HL-60/S4 treated with phorbol 12-myristate 13-acetate at 8.2 ng/mL for 4 days and 3 days (cell line): Measurements from ENCODE around the gene SETD1B.
"Not testable (repeated sequence)": the region's sequence is repeated elsewhere in the genome, so short reads cannot be mapped to it uniquely, and the experiment has no call there.

Experiments used
- in situ Hi-C: fragments of 300-500 bp; cut with MboI; formaldehyde crosslinking; loops from 2 replicates; pipeline ENCODE4 v1.15.0; 2022; ENCODE audit warnings: low sequenced_read_pairs

Gene SETD1B

DNA sequence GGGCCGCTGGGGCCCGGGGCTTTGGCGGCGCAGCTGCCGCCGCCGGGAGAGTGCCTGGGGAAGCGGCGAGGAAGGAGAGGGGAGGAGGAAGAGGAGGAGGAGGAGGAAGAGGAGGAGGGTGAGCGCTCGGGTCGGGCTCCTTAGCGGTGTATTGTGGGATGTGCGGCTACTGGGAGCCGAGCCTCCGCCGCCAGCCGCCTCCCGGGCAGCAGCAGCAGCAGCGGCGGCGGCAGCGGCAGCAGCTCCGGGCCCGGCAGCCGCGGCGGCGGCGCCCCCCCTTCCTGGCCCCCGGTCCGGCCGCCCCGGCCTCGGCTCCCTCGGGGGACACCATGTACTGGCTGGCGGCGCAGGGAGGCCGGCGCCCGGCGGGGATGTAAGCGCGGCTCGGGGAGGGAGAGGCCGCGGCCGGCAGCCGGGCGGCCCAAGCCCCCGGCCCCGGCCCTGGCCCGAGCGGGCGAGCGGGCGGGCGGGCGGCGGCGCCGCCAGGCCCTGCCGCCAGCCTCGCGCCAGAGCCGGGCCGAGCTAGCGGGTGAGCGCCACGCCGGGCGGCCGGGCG is at the start of gene SETD1B:
Gene SETD1B, plus strand, starts transcription at position 149 of the 556 bp plus-strand sequence. CDS start 729 bp downstream, outside the sequence.
- in situ Hi-C loops = no loop called here

DNA sequence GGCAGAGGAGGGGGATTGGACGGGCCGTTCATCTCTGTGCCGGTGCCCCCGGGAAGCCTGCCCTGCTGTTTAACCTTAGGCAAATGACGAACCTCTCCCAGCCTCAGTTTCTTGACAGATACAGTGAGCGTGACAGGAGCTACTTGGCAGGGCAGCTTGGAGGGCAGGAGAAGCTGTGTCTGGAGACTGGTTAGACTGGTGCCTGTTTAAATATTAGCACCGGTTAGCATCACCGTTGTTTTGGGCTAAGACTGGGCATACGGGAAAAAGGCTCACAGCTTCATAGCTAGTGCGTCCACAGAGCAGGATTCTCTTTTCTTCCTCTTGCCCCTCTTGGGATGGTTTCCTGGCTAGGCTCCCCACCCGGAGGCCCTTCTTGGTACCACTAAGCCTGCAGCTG is 49.0 kb upstream of the SETD1B start:
- in situ Hi-C loops = no loop called here

DNA sequence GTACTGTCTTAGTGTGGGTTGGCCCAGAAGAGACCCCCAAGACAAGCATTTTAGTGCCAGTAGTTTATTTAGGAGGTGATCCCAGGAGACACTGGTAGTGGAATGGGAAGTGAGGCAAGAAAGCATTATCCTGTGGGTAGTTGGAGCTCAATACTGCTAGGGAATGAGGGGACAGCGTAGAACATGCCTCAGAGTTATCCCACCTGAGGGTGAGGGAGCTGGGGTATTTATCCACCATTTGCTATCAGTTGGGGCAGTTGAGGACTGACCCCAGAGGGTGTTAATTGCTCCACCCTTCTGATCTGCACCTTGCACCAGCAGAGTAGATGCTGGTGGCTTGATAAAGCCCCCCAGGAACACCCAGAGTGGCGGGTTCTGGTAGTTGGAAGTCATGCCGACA is 48.2 kb upstream of the SETD1B start:
- in situ Hi-C loops = no loop called here

DNA sequence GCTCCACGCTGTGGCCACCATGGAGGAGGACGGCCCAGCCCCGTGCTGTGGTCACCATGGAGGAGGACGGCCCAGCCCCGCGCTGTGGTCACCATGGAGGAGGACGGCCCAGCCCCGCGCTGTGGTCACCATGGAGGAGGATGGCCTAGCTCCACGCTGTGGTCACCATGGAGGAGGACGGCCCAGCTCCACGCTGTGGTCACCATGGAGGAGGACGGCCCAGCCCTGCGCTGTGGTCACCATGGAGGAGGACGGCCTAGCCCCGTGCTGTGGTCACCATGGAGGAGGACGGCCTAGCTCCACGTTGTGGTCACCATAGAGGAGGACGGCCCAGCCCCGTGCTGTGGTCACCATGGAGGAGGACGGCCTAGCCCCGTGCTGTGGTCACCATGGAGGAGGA is 45.3 kb upstream of the SETD1B start:
- in situ Hi-C loops = not testable (repeated sequence)

DNA sequence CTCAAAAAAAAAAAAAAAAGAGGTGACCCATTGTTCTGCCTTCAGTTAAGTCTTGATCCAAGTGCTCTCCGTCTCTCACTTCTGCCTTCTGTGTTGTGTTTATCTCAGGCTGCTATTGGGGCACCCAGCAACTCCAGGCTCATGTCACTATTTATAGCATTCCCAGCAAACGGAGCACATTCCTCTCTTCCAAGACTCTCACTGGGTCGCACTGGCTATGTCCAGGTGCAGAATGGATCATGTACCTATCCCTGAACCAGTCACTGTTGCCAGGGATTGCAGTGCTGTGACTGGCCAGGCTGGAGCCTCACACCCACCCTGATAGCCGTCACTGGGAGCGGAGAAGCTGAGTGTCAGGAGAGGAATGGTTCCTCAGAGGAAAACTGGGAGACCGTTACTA is 41.5 kb upstream of the SETD1B start:
- in situ Hi-C loops = no loop called here

DNA sequence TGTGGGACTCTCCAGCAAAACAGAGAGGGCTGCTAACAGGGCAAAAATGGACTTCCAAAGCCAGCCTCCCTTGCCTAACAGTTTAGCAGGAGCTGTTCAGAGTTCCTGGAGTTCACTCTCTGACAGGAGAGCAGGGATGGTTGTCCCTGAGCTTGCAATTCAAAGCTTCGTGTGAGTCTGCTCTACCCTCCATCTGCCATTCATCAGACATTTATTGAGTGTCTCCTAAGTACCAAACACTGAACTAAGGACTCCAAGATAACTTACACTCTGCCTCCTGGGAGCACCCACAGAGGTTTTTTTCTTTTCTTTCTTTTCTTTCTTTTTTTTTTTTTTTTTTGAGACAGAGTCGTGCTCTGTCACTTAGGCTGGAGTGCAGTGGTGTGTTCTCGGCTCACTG is 39.0 kb upstream of the SETD1B start:
- in situ Hi-C loops = loop anchor here (5.0 kb wide), 1 partner anchor 73 kb away; no protein-coding TSS in a partner anchor

DNA sequence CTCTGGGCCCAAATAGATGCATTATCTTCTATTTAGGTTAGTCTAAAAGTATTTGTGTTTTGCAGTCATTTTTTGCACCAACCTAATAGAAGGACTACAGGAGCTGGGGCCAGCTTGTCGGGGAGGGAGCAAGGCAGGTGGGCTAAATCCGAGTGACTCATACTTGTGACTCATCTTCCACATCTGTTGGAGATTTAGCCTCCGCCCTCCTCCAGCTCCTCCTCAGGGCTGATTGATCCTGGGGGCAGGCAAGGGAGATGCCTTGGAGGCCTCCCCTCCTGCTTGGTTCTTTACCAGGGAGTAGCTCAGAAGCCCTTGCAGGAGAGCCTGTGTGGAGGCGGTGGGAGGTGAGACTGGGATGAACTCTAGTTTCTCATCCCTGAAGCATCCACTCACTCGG is 38.2 kb upstream of the SETD1B start:
- in situ Hi-C loops = loop anchor here (5.0 kb wide), 1 partner anchor 73 kb away; no protein-coding TSS in a partner anchor

DNA sequence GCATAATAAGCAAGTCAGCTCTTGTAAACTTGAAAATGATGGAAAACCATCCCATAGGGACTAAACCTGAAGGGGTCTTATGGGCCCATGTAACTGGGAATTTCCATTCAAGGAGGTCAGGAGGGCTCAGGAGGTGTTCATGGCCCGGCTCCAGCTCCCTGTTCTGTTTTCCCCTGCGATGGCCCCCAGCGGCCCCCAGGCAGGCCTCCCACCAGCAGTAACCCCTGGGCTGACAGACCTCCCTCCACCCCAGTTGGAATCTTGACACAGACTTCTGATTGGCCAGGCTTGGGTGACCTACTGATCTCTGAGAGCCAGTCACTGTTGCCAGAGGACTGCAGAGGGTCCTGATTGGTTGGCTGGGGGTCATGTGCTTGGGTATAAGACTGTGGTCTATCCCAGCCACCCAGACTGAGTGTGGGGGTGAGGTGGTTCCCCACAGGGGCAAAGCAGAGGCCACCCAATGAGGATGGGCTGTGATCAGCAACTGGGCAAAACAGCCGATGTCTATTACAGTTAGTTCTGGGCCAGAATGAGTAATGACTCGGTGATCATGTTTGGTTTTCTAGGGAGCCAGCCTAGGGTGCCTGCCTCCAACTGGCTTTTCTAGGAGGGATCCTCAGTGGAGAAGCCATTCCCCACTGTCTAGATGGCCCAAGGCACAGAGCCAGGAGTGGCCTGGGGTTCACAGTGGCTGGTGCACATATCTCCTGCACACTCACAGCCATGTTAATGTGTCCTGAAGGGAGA is 37.3 kb upstream of the SETD1B start:
- in situ Hi-C loops = loop anchor here (5.0 kb wide), 1 partner anchor 74 kb away; no protein-coding TSS in a partner anchor

DNA sequence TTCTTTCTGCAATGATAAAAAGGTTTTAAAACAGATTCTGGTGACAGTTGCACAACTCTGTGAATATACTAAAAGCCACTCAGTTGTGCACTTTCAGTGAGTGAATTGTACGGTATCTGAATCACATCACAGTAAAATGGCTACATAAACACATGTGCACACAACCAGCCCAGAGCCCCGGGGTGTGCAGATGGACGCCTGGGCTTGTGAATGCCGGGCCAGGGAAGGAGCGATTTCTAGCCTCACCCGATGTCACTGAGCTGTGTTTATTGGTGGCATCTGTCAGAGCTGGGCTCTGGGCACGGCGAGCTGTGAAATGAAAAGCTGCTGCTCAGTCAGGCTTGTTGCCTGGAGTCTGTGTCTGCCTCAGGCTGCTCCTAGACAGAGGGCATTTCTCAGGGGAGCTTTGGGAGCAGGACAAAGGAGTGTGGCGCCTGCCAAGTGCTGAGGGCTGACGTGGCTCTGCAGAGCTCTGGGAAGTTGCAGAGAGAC is 36.2 kb upstream of the SETD1B start:
- in situ Hi-C loops = loop anchor here (5.0 kb wide), 1 partner anchor 75 kb away; no protein-coding TSS in a partner anchor

DNA sequence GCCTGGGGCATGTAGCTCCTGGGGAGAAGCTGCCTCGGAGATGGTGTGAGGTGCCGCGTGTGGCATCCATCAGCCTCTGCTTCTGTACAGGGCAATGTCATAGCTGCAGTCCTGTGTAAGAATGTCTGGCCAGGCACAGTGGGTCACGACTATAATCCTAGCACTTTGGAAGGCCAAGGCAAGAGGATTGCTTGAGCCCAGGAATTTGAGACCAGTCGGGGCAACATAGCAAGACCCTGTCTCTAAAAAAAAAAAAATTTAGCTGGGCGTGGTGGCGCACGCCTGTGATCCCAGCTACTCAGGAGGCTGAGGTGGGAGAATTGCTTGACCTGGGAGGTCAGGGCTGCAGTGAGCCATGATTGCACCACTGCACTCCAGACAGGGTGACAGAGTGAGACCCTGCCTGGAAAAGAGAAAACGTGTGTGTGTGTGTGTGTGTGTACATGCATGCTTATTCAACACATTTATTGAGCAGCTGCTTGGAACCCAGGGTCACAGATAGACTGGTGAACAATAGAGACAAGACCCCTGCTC is 34.4 kb upstream of the SETD1B start:
- in situ Hi-C loops = loop anchor here (5.0 kb wide), 1 partner anchor 77 kb away; no protein-coding TSS in a partner anchor

DNA sequence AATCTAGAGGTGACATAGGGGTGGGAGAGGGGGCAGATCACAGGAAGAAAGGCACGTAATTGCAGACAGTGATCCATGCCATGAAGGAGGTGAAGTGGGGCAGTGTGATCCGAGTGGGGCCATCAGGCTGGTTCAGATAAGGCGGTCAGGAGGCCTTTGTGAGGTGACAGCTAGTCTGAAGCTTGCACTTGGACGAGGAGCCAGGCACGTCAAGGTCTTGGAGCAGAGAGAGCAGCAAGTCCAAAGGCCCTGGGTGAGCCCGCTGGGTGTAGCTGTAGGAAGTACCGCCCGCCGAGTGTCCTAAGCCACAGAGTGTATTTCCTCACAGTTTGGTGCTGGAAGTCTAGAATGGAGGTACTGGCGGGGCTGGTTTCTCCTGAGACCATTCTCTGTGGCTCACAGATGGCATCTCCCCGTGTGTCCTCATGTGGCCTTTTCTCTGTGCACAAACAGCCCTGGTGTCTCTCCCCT is 33.9 kb upstream of the SETD1B start:
- in situ Hi-C loops = loop anchor here (5.0 kb wide), 1 partner anchor 78 kb away; no protein-coding TSS in a partner anchor

DNA sequence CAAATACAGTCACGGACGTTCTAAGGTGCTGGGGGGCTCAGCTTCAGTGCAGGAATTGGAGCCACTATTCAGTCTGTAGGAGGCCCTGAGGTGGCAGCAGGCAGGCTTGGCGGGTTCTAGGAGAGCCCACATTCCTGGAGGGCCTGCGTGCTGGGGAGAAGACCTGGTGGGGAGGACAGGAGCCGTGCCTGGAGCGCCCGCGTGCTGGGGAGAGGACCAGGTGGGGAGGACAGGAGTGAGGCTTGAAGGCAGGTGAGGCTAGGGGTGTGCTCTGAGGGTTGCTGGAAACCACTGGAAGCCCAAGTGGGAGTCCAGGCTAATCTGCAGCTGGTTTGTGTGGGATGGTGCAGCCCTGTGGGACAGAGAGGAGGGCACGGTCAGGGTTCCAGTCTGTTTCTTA is 33.4 kb upstream of the SETD1B start:
- in situ Hi-C loops = no loop called here

DNA sequence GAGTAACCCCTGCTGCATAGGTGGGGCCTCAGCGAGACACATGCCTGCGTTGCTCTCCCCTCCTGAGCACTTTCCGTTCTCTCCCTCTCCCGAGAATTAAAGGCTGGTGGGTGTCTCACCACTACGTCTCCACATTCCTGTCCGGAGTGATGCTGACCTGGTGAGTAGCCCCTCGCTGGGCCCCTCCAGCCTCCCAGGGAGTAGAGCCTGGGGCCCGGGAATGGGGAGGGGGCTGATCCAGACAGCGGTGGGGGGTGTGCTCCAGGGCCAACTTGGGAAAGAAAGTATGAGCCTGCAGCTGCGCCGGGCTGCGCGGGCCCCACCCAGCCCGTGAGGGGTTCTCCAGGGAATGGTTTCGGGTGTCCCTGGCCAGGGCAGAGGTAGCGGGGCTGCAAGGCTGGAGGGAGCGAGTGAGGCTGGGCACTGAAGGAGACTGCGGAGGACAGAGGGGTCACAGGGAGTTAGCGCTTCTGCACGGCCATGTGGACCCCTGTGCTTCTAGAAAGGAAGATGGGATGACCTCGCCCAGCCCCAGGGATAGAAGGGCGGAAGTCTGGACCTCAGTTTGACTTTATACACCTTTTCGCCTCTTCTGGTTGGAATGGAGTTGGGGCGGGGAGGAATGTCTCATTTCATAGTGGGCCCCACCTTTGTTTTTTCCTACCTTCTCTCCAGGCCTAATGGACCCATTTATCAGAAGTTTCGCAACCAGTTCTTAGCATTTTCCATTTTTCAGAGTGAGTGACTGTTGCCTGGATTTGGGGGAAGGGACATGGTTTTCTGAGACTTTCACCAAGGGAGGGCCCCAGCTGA is 32.8 kb upstream of the SETD1B start:
- in situ Hi-C loops = no loop called here

DNA sequence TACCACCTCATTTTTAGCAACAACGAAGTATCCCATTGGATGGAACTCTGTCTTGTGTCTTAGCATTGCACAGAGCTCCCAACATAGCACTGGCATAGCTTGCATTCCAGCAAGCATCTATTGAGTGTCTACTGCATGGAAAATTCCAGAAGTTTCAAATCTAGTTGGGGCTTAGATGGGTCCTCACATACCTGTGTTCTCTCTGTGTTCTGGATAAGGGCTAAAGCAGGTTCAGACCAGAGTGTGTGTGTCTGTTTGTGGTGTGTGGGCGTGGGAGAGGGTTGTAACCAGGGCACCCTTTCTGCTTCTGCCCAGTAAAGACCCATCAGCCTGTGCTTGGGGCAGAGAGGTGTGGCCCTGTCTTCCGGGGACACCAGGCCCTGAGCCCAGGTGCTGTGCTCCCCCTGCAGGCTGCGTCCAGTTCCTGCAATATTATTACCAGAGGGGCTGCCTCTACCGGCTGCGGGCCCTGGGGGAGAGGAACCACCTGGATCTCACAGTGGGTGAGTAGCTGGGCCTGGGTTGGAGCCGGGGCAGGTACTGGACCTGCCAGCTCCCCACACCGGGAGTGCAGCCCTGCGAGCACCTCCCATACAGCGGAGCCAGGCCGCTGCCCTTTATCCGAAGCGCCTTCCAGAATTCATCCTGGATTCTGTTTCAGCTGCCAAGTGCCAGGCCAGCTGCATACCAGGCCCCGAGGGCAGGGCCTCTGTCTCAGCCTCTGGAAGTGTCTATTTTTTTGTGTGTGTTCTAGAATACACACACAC is 30.6 kb upstream of the SETD1B start:
- in situ Hi-C loops = no loop called here

DNA sequence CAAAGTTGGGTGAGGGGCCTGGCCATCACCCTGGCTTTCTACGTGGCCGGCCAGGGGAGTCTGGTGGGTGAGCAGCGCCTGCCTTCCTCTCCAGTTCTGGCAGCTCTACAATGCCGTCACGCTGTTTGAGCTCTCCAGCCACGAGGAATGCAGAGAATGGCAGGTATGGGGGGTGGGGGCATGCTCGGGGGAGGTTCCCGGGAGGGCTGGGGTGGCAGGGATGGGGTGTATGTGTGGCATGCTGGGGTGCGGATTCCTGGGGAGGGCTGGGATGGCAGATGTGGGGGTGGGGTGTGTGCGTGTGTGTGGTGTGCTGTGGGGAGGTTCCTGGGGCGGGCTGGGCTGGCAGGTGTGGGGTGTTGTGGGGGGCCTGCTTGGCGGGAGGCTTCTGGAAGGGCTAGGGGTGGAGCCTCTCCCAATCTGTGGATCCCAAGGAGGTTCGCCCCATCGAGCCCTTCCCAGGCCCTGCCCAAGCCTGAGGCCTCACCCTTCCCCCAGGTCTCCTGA is 28.8 kb upstream of the SETD1B start:
- in situ Hi-C loops = no loop called here

DNA sequence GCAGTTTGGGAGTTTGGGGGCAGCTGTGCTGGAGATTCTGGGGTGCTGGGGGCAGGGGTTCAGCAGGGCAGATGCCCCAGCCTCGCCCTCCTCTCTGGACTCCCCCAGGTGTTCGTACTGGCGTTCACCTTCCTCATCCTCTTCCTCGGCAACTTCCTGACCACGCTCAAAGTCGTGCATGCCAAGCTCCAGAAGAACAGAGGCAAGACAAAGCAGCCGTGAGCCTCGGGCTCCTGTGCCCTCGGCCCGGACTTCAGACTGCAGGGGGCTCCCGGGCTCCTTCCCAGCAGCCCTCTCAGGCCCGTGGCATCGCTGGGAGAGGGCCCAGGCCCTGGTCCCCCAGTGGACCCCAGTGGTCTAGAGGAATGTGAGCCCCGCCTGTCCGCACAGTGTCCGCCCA is 28.3 kb upstream of the SETD1B start:
- in situ Hi-C loops = no loop called here

DNA sequence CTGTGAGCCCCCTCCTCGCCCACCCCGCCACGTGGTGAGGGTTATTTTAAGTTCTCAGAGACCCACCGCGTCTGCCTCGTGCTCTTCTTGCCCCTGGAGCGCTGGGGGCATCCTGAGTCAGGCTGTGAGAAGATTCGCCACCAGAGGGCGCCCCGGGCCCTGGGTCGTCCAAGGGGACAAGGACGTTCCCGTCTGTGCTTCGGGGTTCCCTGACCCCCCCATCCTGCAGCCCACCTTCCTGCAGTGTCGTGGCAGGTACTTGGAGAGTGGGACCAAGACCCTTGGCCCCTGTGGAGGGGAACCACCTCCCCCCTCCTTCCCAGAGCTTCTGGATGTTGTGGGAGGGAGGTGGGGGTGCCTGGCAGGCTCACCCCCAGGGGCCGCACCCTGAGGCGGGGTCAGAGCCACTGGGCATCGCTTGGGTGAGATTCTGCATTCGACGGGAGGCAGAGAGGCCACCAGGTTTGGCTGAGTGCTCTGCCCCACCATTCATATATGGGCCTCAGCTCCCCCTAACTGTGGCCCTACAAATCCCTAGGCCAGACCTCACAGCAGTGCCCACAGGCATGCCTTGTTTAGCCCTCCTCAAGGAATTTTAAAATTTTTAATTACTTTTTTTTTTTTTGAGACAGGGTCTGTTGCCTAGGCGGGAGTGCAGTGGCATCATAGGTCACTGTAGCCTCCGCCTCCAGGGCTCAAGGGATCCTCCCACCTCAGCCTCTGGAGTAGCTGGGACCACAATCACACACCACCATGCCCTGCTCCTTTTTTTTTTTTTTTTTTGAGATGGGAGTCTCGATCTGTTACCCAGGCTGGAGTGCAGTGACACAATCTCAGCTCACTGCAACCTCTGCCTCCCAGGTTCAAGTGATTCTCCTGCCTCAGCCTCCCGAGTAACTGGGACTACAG is 27.4 kb upstream of the SETD1B start:
- in situ Hi-C loops = no loop called here

DNA sequence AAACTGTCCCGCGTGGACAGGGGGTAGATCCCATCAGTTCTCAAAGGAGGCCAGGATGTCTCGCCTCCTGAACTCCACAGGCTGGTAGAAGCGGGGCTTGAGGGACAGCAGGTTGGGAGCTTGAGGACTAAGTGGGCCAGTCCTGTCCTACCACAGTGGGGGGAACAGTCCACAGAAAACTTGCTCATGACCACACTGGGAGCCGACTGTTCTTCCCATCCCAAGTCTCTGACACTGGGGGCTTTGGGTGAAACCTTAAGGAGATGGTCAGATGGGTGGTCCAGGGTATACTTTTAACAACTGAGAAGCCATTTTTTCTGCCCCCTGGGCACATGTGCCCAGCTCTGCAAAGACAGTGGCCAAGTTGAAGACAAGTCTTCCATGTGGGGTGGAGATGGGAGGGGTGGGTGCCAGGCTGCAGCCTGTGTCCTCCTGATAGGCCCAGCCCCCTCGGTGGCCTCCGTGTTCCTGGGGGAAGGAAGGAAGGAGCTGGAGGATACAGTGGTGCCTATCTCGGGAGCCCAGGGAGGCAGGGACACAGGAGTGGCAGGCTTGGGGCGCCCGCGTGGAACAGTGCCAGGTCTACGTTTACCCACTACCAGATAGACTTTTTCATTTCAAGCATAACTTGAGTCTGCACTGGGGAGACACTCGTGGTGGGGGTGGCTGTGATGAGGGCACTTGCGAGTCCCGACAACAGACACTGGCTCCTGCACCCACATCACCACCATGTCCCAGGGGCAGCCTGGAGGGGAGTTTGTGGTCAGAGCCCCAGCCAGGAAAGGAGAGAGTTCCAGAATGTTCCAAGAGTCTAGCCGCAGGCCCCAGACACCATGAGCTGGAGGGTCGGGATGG is 25.0 kb upstream of the SETD1B start:
- in situ Hi-C loops = no loop called here
